ENCODE data around the gene MAST3. TPM values are rescaled to one million over a fixed set of nuclear protein-coding genes. Genes with fewer than 3 reads are reported as not detected.

The MAST3 gene
- polyA plus RNA-seq, 1 donor from 2014 or later = 2.3 TPM

DNA sequence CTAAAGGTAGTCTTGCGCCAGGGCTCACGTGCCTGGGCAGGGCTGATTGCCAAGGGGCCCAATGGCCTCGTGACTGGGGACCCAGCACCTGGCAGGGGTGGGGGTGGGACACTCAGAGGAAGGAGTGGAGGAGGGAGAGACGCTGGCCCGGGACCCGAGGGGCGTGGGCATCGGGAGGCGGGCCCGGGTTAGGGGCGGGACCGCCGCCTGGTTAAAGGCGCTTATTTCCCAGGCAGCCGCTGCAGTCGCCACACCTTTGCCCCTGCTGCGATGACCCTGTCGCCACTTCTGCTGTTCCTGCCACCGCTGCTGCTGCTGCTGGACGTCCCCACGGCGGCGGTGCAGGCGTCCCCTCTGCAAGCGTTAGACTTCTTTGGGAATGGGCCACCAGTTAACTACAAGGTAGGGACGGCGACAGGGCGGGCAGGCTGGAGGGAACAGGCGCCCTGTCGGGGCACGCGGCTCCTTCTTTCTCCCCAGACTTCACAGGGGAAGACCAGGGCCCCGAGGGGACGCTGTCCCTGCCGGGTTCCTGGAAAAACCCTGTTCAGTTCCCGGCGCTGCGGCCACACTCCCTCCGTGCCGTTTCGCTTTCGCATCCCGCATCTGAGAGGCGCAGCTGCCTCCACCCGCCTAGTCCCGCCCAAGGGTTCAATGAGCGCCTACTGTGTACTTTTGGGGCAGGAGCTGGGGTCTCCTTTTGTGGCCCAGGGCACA, 76.2 kb downstream of the MAST3 start, which contains the start of gene IFI30:
TSS of gene IFI30 (plus strand) at position 242 of the 717 bp plus-strand sequence. CDS start at position 271, 29 bp downstream.
- Histone ChIP-seq H2AFZ (ENCODE audit: low read depth, low read length) (no peak within 1 kb of the TSS), H3K9me3 (ENCODE audit: low read length) (no peaks in the 10 kb centered on the region), H4K20me1 (ENCODE audit: insufficient read depth) (no peaks in the 10 kb centered on the region), H3K27me3 (ENCODE audit: insufficient read depth, low read depth, low read length) (peaks cover 24% of the 10 kb centered on the region), H3K4me3 (ENCODE audit: low read length) (peak within 1 kb of the TSS; percentile 45), H3K36me3 (ENCODE audit: insufficient read depth, low read length) (no peaks in the 10 kb centered on the region), H3F3A (ENCODE audit: insufficient read depth, low read length, poor library complexity, severe bottlenecking) (no peaks in the 10 kb centered on the region), H3K79me2 (replicated peaks; ENCODE audit: insufficient read depth, low read length) (no peaks in the 10 kb centered on the region), H3K9ac (ENCODE audit: low read length) (no peak within 1 kb of the TSS), H3K27ac (ENCODE audit: low read length) (no peak within 1 kb of the TSS), H3K9me2 (ENCODE audit: insufficient read depth, low read length) (no peaks in the 10 kb centered on the region), H3K4me2 (ENCODE audit: low read length) (no peak within 1 kb of the TSS)
- TF ChIP-seq POLR2AphosphoS5 (IDR thresholded peaks at IDR 0.05) = no peak
- TF ChIP-seq, protein P1, sequence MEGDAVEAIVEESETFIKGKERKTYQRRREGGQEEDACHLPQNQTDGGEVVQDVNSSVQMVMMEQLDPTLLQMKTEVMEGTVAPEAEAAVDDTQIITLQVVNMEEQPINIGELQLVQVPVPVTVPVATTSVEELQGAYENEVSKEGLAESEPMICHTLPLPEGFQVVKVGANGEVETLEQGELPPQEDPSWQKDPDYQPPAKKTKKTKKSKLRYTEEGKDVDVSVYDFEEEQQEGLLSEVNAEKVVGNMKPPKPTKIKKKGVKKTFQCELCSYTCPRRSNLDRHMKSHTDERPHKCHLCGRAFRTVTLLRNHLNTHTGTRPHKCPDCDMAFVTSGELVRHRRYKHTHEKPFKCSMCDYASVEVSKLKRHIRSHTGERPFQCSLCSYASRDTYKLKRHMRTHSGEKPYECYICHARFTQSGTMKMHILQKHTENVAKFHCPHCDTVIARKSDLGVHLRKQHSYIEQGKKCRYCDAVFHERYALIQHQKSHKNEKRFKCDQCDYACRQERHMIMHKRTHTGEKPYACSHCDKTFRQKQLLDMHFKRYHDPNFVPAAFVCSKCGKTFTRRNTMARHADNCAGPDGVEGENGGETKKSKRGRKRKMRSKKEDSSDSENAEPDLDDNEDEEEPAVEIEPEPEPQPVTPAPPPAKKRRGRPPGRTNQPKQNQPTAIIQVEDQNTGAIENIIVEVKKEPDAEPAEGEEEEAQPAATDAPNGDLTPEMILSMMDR (IDR thresholded peaks at IDR 0.05; ENCODE audit: poor library complexity, severe bottlenecking) = no peak

DNA sequence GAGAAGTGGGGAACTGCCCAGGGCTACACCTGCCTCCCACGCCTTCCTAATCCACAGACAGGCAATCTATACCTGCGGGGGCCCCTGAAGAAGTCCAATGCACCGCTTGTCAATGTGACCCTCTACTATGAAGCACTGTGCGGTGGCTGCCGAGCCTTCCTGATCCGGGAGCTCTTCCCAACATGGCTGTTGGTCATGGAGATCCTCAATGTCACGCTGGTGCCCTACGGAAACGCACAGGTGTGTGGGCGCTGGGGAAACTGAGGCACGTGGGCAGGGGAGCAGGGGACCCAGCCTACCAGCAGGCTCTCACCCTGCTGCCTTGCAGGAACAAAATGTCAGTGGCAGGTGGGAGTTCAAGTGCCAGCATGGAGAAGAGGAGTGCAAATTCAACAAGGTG, 77.4 kb downstream of the MAST3 start:
- Histone ChIP-seq H4K20me1 (ENCODE audit: insufficient read depth) (no peaks in the 10 kb centered on the region), H2AFZ (ENCODE audit: low read depth, low read length) (no peak overlapping the region), H3K4me3 (ENCODE audit: low read length) (no peak overlapping the region), H3K9ac (ENCODE audit: low read length) (no peak overlapping the region), H3K9me3 (ENCODE audit: low read length) (no peaks in the 10 kb centered on the region), H3K27me3 (ENCODE audit: insufficient read depth, low read depth, low read length) (peaks cover 24% of the 10 kb centered on the region), H3F3A (ENCODE audit: insufficient read depth, low read length, poor library complexity, severe bottlenecking) (no peaks in the 10 kb centered on the region), H3K27ac (ENCODE audit: low read length) (no peak overlapping the region), H3K79me2 (replicated peaks; ENCODE audit: insufficient read depth, low read length) (no peaks in the 10 kb centered on the region), H3K9me2 (ENCODE audit: insufficient read depth, low read length) (no peaks in the 10 kb centered on the region), H3K36me3 (ENCODE audit: insufficient read depth, low read length) (no peaks in the 10 kb centered on the region), H3K4me2 (ENCODE audit: low read length) (no peak overlapping the region)
- no peak for TF ChIP-seq RAD21 (conservative IDR thresholded peaks at IDR 0.05)
- no peak for TF ChIP-seq SMC3 (conservative IDR thresholded peaks at IDR 0.05; ENCODE audit: poor library complexity)
- TF ChIP-seq POLR2AphosphoS5 (IDR thresholded peaks at IDR 0.05) = no peak
- TF ChIP-seq TAF1 (IDR thresholded peaks at IDR 0.05; ENCODE audit: low read depth) = no peak
- TF ChIP-seq, protein P1 (IDR thresholded peaks at IDR 0.05; ENCODE audit: poor library complexity, severe bottlenecking) = no peak
- TF ChIP-seq EZH2 (IDR thresholded peaks at IDR 0.05; ENCODE audit: borderline replicate concordance, insufficient read depth, low read length, poor library complexity, severe bottlenecking) = no peak
- no peak for TF ChIP-seq MXI1 (conservative IDR thresholded peaks at IDR 0.05; ENCODE audit: poor library complexity, severe bottlenecking)
- TF ChIP-seq EP300 (conservative IDR thresholded peaks at IDR 0.05; ENCODE audit: poor library complexity, severe bottlenecking) = no peak
- TF ChIP-seq, protein P2, sequence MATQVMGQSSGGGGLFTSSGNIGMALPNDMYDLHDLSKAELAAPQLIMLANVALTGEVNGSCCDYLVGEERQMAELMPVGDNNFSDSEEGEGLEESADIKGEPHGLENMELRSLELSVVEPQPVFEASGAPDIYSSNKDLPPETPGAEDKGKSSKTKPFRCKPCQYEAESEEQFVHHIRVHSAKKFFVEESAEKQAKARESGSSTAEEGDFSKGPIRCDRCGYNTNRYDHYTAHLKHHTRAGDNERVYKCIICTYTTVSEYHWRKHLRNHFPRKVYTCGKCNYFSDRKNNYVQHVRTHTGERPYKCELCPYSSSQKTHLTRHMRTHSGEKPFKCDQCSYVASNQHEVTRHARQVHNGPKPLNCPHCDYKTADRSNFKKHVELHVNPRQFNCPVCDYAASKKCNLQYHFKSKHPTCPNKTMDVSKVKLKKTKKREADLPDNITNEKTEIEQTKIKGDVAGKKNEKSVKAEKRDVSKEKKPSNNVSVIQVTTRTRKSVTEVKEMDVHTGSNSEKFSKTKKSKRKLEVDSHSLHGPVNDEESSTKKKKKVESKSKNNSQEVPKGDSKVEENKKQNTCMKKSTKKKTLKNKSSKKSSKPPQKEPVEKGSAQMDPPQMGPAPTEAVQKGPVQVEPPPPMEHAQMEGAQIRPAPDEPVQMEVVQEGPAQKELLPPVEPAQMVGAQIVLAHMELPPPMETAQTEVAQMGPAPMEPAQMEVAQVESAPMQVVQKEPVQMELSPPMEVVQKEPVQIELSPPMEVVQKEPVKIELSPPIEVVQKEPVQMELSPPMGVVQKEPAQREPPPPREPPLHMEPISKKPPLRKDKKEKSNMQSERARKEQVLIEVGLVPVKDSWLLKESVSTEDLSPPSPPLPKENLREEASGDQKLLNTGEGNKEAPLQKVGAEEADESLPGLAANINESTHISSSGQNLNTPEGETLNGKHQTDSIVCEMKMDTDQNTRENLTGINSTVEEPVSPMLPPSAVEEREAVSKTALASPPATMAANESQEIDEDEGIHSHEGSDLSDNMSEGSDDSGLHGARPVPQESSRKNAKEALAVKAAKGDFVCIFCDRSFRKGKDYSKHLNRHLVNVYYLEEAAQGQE (IDR thresholded peaks at IDR 0.05; ENCODE audit: borderline replicate concordance) = no peak
